AG04450 (cell line): ENCODE measurements around the gene ELAPOR1. TPM values are rescaled to one million over a fixed set of nuclear protein-coding genes. Genes with fewer than 3 reads are reported as not detected.

ENCODE experiments used
- CTCF ChIA-PET: fragments of 300-600, 350-600 bp; formaldehyde crosslinking; extraction: SDS; loops from one replicate; lab custom pipeline; 2022; ENCODE audit warnings: antibody characterized with exemption, inconsistent platforms; lab: Charles Lee
- POLR2A ChIA-PET: fragments of 350-600 bp; formaldehyde crosslinking; extraction: SDS; loops from one replicate; lab custom pipeline; 2021; ENCODE audit warnings: antibody characterized with exemption, inconsistent platforms; lab: Yijun Ruan, JAX
- DNase-seq: peaks from one replicate; pipeline ENCODE4 v3.0.0-alpha.2; 2011; ENCODE audit warnings: low read depth, low spot score
- H3K27ac ChIP-seq: one replicate; pipeline ENCODE4 v1.5.1; 2012; ENCODE audit warnings: low read depth, low read length, control low read depth
- H3K27me3 ChIP-seq: one replicate; pipeline ENCODE4 v1.6.0; 2012; ENCODE audit warnings: low read length; ENCODE audit not compliant: control insufficient read depth, insufficient read depth
- H3K4me3 ChIP-seq: 2 replicates; pipeline ENCODE4 v1.5.1; 2011; ENCODE audit warnings: mild to moderate bottlenecking, low read depth, low read length, control low read depth
- H3K9me3 ChIP-seq: 2 replicates; pipeline ENCODE4 v1.5.1; 2012; ENCODE audit warnings: low read length; ENCODE audit not compliant: control insufficient read depth, insufficient read depth
- polyA plus RNA-seq: library from polyadenylated mRNA; depleted of rRNA; stranded (reverse); fragments of >200 nt; gene quantifications from 2 replicates; pipeline ENCODE4 v1.2.3, GENCODE V29; 2011
- TF ChIP-seq, protein P1 (sequence below): IDR thresholded peaks from 2 replicates; pipeline ENCODE4 v1.5.1; 2011; ENCODE audit warnings: low read depth, low read length, control low read depth, inconsistent platforms

ELAPOR1 gene
- polyA plus RNA-seq, 1 experiment, result 0.88 TPM

DNA sequence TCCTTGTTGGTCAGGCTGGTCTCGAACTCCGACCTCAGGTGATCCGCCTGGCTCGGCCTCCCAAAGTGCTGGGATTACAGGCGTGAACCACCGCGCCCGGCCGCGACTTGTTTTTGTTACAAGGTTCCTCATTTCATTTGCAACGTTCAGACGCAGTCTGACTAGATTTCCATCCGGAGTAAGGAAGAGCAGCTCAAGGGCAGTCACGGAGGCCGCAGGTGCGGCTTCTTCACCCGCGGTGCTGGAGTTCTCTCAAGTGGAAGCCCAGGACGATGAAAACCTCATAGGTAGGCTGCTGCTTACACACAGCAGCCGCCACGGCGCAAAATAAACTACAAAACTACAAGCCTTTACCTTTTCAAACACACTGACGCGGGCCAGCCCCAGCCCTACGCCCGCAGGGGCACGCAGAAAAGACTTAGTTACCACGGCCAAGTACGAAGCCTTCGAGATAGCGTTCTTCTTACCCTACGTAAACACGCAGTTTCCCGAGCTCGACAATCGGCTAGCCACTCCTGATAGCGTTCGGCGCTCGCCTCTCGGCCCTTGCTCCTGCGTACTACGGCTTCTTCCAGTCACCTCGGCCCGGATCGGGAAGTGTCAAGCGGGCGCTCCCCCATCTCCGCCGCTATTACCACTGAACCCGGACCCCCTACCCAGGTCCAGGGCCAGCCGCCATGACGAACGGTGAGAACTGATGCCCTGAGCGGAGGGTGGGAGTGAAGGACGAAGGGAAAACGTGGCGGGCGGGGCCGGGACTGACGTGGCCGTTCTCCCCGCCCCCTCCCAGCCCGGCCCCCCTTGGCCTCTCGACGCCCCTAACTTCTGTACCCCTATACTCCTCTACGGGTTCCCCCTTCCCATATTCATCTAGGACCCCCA, 23.5 kb upstream of the ELAPOR1 start, which contains the start of gene TMEM167B:
Gene TMEM167B (plus strand): TSS at position 569 of the 882 bp plus-strand sequence. CDS start 109 bp downstream, at position 678.
- Histone ChIP-seq H3K27me3 (no peaks in the 10 kb centered on the region), H3K27ac (peak within 1 kb of the TSS; percentile 99), H3K9me3 (peaks cover 9% of the 10 kb centered on the region; the same call in 1 of the 2 replicates), H3K4me3 (peak within 1 kb of the TSS; percentile 92)
- TF ChIP-seq, protein P1, sequence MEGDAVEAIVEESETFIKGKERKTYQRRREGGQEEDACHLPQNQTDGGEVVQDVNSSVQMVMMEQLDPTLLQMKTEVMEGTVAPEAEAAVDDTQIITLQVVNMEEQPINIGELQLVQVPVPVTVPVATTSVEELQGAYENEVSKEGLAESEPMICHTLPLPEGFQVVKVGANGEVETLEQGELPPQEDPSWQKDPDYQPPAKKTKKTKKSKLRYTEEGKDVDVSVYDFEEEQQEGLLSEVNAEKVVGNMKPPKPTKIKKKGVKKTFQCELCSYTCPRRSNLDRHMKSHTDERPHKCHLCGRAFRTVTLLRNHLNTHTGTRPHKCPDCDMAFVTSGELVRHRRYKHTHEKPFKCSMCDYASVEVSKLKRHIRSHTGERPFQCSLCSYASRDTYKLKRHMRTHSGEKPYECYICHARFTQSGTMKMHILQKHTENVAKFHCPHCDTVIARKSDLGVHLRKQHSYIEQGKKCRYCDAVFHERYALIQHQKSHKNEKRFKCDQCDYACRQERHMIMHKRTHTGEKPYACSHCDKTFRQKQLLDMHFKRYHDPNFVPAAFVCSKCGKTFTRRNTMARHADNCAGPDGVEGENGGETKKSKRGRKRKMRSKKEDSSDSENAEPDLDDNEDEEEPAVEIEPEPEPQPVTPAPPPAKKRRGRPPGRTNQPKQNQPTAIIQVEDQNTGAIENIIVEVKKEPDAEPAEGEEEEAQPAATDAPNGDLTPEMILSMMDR, result no peak
- DNase-seq, result peak; percentile 79
- ChIA-PET POLR2A (interaction anchor here (0.6 to 2.7 kb wide), 5 partner anchors 10 to 184 kb away, joined by 4 to 55 read pairs (median 9); partner anchors contain the start of genes TAF13 and WDR47), CTCF (interaction anchor here (1.0 to 2.8 kb wide), 2 partner anchors 9 to 22 kb away, joined by 3 to 15 read pairs; a partner anchor contains a TSS)

DNA sequence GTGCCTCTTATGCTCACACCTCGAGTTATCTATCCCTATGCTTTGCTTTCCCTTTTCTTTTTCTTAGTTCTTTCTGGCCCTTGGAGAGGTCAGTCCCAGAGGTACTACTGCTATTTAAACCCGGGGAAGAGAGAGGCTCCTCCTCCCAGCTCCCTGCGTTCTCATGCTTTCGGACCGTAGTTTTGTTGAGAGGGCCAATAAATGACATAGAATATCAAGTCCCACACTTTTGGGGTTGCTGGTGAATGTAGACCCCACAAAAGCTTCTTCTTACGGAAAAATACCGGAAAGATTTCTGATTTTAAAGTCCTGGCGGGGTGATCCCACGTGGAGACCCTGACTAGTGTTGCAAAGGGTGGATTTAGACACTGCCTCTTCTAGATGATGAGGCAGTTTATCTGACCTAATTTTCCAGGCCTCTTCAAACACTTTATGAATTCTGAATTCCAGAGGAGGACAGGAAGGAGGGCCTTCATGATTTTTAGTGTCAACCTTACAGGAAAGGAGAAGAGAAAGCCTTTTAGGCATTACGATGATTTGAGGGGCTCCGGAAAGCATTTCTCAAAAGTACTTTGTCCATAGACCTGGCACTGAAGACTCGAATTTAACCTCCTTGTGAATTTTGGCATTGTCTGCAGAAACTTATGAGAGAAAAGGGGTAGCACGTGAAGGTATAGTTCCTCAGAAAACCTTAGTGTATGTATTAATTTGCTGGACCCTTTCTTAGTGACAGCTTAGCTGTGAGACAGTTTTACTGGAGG, 22.7 kb upstream of the ELAPOR1 start:
- POLR2A ChIA-PET, result interaction anchor here (0.6 to 2.7 kb wide), 5 partner anchors 9 to 185 kb away, joined by 4 to 55 read pairs (median 9); partner anchors contain the start of genes TAF13 and WDR47
- CTCF ChIA-PET, result interaction anchor here (1.0 to 2.8 kb wide), 3 partner anchors 9 to 110 kb away, joined by 3 to 15 read pairs (median 3); a partner anchor contains a TSS
- peaks cover 9% of the 10 kb centered on the region; the same call in 1 of the 2 replicates for H3K9me3 ChIP-seq
- DNase-seq, result no peak
- H3K4me3 ChIP-seq, result peak overlapping the region; percentile 92
- TF ChIP-seq, protein P1, result no peak
- H3K27me3 ChIP-seq, result no peaks in the 10 kb centered on the region
- H3K27ac ChIP-seq, result peak overlapping the region; percentile 99

DNA sequence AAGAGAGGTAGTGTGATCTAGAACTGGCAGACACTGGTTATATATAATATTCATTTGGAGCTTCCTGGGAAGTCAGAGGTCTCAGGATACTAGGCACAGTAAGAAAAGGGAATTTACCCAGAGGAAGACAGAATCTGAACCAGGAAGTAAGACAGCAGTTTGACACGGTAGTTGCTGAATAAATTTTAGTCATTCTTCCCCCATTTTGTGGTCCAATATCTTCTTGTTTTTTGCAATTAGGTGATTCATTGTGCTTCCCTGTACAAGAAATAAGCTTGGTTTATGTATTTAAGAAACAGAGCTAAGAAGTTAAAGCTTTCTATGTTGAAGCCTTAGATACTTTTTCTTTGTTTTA, 22.1 kb upstream of the ELAPOR1 start:
- Histone ChIP-seq H3K27me3 (no peaks in the 10 kb centered on the region), H3K27ac (peak overlapping the region; percentile 99), H3K9me3 (peaks cover 9% of the 10 kb centered on the region; the same call in 1 of the 2 replicates), H3K4me3 (peak overlapping the region; percentile 92)
- TF ChIP-seq, protein P1, result no peak
- DNase-seq, result no peak
- ChIA-PET CTCF (interaction anchor here (0.6 to 2.8 kb wide), 4 partner anchors 8 to 187 kb away, joined by 3 to 15 read pairs (median 8); no protein-coding TSS in a partner anchor), POLR2A (interaction anchor here (2.4 to 2.7 kb wide), 2 partner anchors 9 to 16 kb away, joined by 10 to 55 read pairs; partner anchors contain the start of gene TAF13)

- Histone ChIP-seq H3K9me3 (peaks cover 9% of the 10 kb centered on the region; the same call in 1 of the 2 replicates), H3K27ac (peak overlapping the region; percentile 55), H3K27me3 (no peaks in the 10 kb centered on the region), H3K4me3 (no peak overlapping the region; the same call in 1 of the 2 replicates)
- ChIA-PET CTCF (interaction anchor here (1.0 to 1.3 kb wide), 3 partner anchors 16 to 19 kb away, joined by 3 to 6 read pairs (median 6); a partner anchor contains a TSS), POLR2A (no interaction called here)
- TF ChIP-seq, protein P1, result no peak
- peak; percentile 49 for DNase-seq
Observed at GRCh38 chr1:109094377-109094803, 19.5 kb upstream of the ELAPOR1 start.
